H9 (cell line): ENCODE data around the gene C14orf132. TPM values are rescaled to one million over a fixed set of nuclear protein-coding genes. Genes with fewer than 3 reads are reported as not detected.

Experiments
- DNase-seq: peaks from one replicate; pipeline ENCODE4 v3.0.0-alpha.2; 2017
- H2AFZ ChIP-seq: one replicate; pipeline ENCODE4 v1.6.1; 2013; ENCODE audit warnings: mild to moderate bottlenecking, low read length, control low read depth, moderate library complexity
- H2AK5ac ChIP-seq: 2 replicates; pipeline ENCODE4 v1.6.1; 2013; ENCODE audit warnings: low read length, control low read depth, mixed read lengths; ENCODE audit not compliant: insufficient read length
- H2BK120ac ChIP-seq: one replicate; pipeline ENCODE4 v1.6.1; 2013; ENCODE audit warnings: low read depth, mild to moderate bottlenecking, low read length, control low read depth, inconsistent platforms; ENCODE audit not compliant: poor library complexity, severe bottlenecking
- H2BK12ac ChIP-seq: 2 replicates; pipeline ENCODE4 v1.6.1; 2013; ENCODE audit warnings: low read length, control low read depth, mixed read lengths, low read depth; ENCODE audit not compliant: insufficient read length
- H2BK15ac ChIP-seq: 2 replicates; pipeline ENCODE4 v1.6.1; 2013; ENCODE audit warnings: low read depth, low read length, control low read depth
- H2BK20ac ChIP-seq: one replicate; pipeline ENCODE4 v1.6.1; 2013; ENCODE audit warnings: low read depth, mild to moderate bottlenecking, low read length, control low read depth, inconsistent platforms; ENCODE audit not compliant: poor library complexity, severe bottlenecking
- H2BK5ac ChIP-seq: 2 replicates; pipeline ENCODE4 v1.6.1; 2013; ENCODE audit warnings: low read length, control low read depth, mixed read lengths; ENCODE audit not compliant: insufficient read length
- H3K14ac ChIP-seq: 2 replicates; pipeline ENCODE4 v1.6.1; 2013; ENCODE audit warnings: low read length, control low read depth; ENCODE audit not compliant: insufficient read depth
- H3K18ac ChIP-seq: 2 replicates; pipeline ENCODE4 v1.6.1; 2013; ENCODE audit warnings: low read depth, mild to moderate bottlenecking, mixed read lengths, low read length, control low read depth; ENCODE audit not compliant: insufficient read length
- H3K23ac ChIP-seq: 2 replicates; pipeline ENCODE4 v1.6.1; 2013; ENCODE audit warnings: low read length, control low read depth, mixed read lengths, low read depth; ENCODE audit not compliant: insufficient read length
- H3K23me2 ChIP-seq: 2 replicates; pipeline ENCODE4 v1.6.1; 2013; ENCODE audit warnings: low read depth, mild to moderate bottlenecking, mixed read lengths, low read length, control low read depth; ENCODE audit not compliant: insufficient read length, poor library complexity, severe bottlenecking
- H3K27ac ChIP-seq: 2 replicates; pipeline ENCODE4 v1.5.1; 2013; ENCODE audit warnings: low read length, control low read depth, mixed read lengths, low read depth; ENCODE audit not compliant: insufficient read length
- H3K27me3 ChIP-seq: 2 replicates; pipeline ENCODE4 v1.6.1; 2013; ENCODE audit warnings: low read length, control low read depth, inconsistent platforms; ENCODE audit not compliant: insufficient read depth
- H3K4ac ChIP-seq: 2 replicates; pipeline ENCODE4 v1.6.1; 2013; ENCODE audit warnings: low read depth, mild to moderate bottlenecking, control low read depth, inconsistent platforms, low read length, moderate library complexity
- H3K4me1 ChIP-seq: 2 replicates; pipeline ENCODE4 v1.6.1; 2013; ENCODE audit warnings: low read length, control low read depth, inconsistent platforms; ENCODE audit not compliant: insufficient read depth
- H3K4me2 ChIP-seq: 2 replicates; pipeline ENCODE4 v1.6.1; 2013; ENCODE audit warnings: low read length, control low read depth, mixed read lengths; ENCODE audit not compliant: insufficient read length, insufficient read depth
- H3K56ac ChIP-seq: 2 replicates; pipeline ENCODE4 v1.6.1; 2013; ENCODE audit warnings: low read depth, mild to moderate bottlenecking, mixed read lengths, low read length, control low read depth; ENCODE audit not compliant: insufficient read length
- H3K79me1 ChIP-seq: 2 replicates; pipeline ENCODE4 v1.6.1; 2013; ENCODE audit warnings: low read depth, mild to moderate bottlenecking, moderate library complexity, low read length, control low read depth, inconsistent platforms; ENCODE audit not compliant: insufficient read depth, poor library complexity, severe bottlenecking
- H3K79me2 ChIP-seq: 2 replicates; pipeline ENCODE4 v1.6.1; 2013; ENCODE audit warnings: low read length, control low read depth, inconsistent platforms; ENCODE audit not compliant: insufficient read depth
- H3K9ac ChIP-seq: 2 replicates; pipeline ENCODE4 v1.6.1; 2013; ENCODE audit warnings: low read length, control low read depth, mixed read lengths; ENCODE audit not compliant: insufficient read length; ENCODE audit errors: extremely low read depth
- H3K9me3 ChIP-seq: one replicate; pipeline ENCODE4 v1.6.1; 2013; ENCODE audit warnings: low read depth, low read length, inconsistent platforms; ENCODE audit not compliant: control insufficient read depth
- H3T11ph ChIP-seq: one replicate; pipeline ENCODE4 v1.6.1; 2013; ENCODE audit warnings: mild to moderate bottlenecking, low read length, control low read depth, inconsistent platforms
- H4K20me1 ChIP-seq: one replicate; pipeline ENCODE4 v1.6.1; 2013; ENCODE audit not compliant: control insufficient read depth, insufficient read length, insufficient read depth
- H4K5ac ChIP-seq: 2 replicates; pipeline ENCODE4 v1.6.1; 2013; ENCODE audit warnings: low read depth, mild to moderate bottlenecking, mixed read lengths, low read length, control low read depth; ENCODE audit not compliant: insufficient read length
- H4K8ac ChIP-seq: replicated peaks from 2 replicates; pipeline ENCODE4 v1.6.1; 2013; ENCODE audit warnings: low read length, control low read depth, mixed read lengths, low read depth; ENCODE audit not compliant: insufficient read length
- H4K91ac ChIP-seq: 2 replicates; pipeline ENCODE4 v1.6.1; 2013; ENCODE audit warnings: low read depth, mild to moderate bottlenecking, moderate library complexity, mixed read lengths, low read length, control low read depth; ENCODE audit not compliant: insufficient read length
- H3K27ac Mint-ChIP-seq, 3 experiments: 2 replicates in 2 of 3; 3 replicates in 1 of 3; pipeline ENCODE4 v1.8.0; 2020 to 2021; ENCODE audit warnings: mixed read lengths in 3 of 3, mild to moderate bottlenecking in 1 of 3, moderate library complexity in 1 of 3
- H3K27me3 Mint-ChIP-seq: 2 replicates; pipeline ENCODE4 v1.8.0; 2021; ENCODE audit warnings: low read depth, mild to moderate bottlenecking, moderate library complexity, mixed read lengths
- H3K36me3 Mint-ChIP-seq, 3 experiments: 2 replicates in 2 of 3; 3 replicates in 1 of 3; pipeline ENCODE4 v1.8.0; 2020 to 2021; ENCODE audit warnings: low read depth in 3 of 3, mixed read lengths in 3 of 3; ENCODE audit not compliant: insufficient read depth in 1 of 3
- H3K4me1 Mint-ChIP-seq, 2 experiments: 2 replicates each; pipeline ENCODE4 v1.8.0; 2020; ENCODE audit warnings: mixed read lengths in 2 of 2
- H3K4me3 Mint-ChIP-seq, 2 experiments: 2 replicates in 1 of 2; 3 replicates in 1 of 2; pipeline ENCODE4 v1.8.0; 2020 to 2021; ENCODE audit warnings: mild to moderate bottlenecking in 2 of 2, mixed read lengths in 2 of 2, moderate library complexity in 1 of 2
- H3K9me3 Mint-ChIP-seq, 2 experiments: 2 replicates in 1 of 2; 3 replicates in 1 of 2; pipeline ENCODE4 v1.8.0; 2020; ENCODE audit warnings: mild to moderate bottlenecking in 2 of 2, mixed read lengths in 2 of 2, moderate library complexity in 1 of 2
- WGBS: extraction: QIAGEN DNeasy Blood & Tissue Kit; methylation state at CpG from one replicate; pipeline ENCODE4 v1.1.7; 2013; ENCODE audit warnings: missing lambda C conversion rate, low lambda C conversion rate, mixed read lengths; ENCODE audit not compliant: insufficient read length; ENCODE audit errors: extremely low coverage; 5-methylcytosine and 5-hydroxymethylcytosine counted together
- total RNA-seq: library from RNA; stranded (reverse); gene quantifications from 2 replicates; pipeline ENCODE4 v1.2.1, GENCODE V29; 2021
- TF ChIP-seq, protein P1 (sequence below): fragments of 200-600 bp; sonication (generic); conservative IDR thresholded peaks from 3 replicates; pipeline ENCODE4 v1.8.0; 2021; ENCODE audit warnings: antibody characterized with exemption, mild to moderate bottlenecking

C14orf132 gene
- total RNA-seq, 1 experiment from 2014 or later, result 5.7 TPM

DNA sequence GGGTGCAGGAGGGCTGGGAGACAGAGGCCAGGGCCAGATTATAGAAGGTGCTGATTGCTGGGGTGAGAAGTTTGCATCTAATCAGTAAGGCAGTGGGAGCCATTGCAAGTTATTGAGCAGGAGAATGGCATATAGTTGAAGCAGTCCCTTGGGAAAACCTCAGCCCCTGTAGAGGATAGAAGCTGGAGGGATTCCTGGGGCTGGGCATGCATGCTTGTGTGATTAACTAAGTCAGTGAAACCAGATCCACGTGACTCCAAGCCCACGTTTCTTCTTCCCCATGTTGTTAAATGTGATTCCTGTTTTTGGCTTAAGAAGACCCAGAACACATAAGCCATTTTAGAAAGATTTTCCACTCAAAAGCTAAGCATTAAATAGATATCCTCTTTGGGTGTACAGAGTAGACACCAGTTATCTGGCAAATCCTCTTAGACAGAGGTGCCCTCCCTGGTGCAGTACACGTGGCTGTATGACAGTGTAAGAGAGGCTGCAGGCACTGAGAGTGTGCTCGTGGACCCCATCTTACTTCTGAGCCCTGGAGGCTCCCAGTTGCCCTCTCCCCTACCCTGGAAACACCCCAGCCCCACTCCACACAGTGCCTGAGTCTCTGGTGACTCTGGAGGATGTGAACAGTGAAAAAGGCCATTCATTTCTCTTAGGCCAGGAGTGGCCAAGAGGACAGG, 3.2 kb downstream of the C14orf132 start:
- Histone ChIP-seq H3K4me1 (peaks cover 3% of the 10 kb centered on the region; the same call in 1 of the 2 replicates), H4K8ac (no peak overlapping the region), H3K23ac (no peak overlapping the region), H2BK15ac (no peak overlapping the region), H3K9ac (no peak overlapping the region), H3K27ac (no peak overlapping the region), H3K4me2 (no peak overlapping the region), H2BK20ac (no peak overlapping the region), H3K27me3 (peaks cover 11% of the 10 kb centered on the region), H3K4ac (no peak overlapping the region), H3K9me3 (no peaks in the 10 kb centered on the region), H4K5ac (no peak overlapping the region), H2BK120ac (no peak overlapping the region), H3K79me2 (peaks cover 2% of the 10 kb centered on the region; the same call in 1 of the 2 replicates), H3K18ac (no peak overlapping the region), H3K23me2 (peaks cover 9% of the 10 kb centered on the region), H2AK5ac (no peak overlapping the region), H2BK5ac (no peak overlapping the region), H3T11ph (no peak overlapping the region), H3K56ac (no peak overlapping the region), H2AFZ (no peak overlapping the region), H3K14ac (no peak overlapping the region), H2BK12ac (no peak overlapping the region), H4K20me1 (no peaks in the 10 kb centered on the region), H4K91ac (no peak overlapping the region), H3K79me1 (no peaks in the 10 kb centered on the region)
- H3K36me3 Mint-ChIP-seq, result peaks cover 0 to 9% (median 5%) of the 10 kb centered on the region in 3 experiments; a peak in 5 of 7 replicates
- H3K27ac Mint-ChIP-seq, result no peak overlapping the region
- H3K27me3 Mint-ChIP-seq, result peaks cover 51% of the 10 kb centered on the region
- peaks cover 0 to 5% of the 10 kb centered on the region in 2 experiments; a peak in 2 of 5 replicates for H3K9me3 Mint-ChIP-seq
- WGBS, result no CpG with 5 or more reads among the region's 4 CpGs
- peaks cover 19 to 30% of the 10 kb centered on the region in 2 experiments for H3K4me1 Mint-ChIP-seq
- DNase-seq, result no peak
- no peak overlapping the region for H3K4me3 Mint-ChIP-seq
- TF ChIP-seq, protein P1, sequence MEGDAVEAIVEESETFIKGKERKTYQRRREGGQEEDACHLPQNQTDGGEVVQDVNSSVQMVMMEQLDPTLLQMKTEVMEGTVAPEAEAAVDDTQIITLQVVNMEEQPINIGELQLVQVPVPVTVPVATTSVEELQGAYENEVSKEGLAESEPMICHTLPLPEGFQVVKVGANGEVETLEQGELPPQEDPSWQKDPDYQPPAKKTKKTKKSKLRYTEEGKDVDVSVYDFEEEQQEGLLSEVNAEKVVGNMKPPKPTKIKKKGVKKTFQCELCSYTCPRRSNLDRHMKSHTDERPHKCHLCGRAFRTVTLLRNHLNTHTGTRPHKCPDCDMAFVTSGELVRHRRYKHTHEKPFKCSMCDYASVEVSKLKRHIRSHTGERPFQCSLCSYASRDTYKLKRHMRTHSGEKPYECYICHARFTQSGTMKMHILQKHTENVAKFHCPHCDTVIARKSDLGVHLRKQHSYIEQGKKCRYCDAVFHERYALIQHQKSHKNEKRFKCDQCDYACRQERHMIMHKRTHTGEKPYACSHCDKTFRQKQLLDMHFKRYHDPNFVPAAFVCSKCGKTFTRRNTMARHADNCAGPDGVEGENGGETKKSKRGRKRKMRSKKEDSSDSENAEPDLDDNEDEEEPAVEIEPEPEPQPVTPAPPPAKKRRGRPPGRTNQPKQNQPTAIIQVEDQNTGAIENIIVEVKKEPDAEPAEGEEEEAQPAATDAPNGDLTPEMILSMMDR, result no peak
